ENCODE results near the gene IFT22.
"Not testable (repeated sequence)": the region's sequence is repeated elsewhere in the genome, so short reads cannot be mapped to it uniquely, and the experiment has no call there.

Gene IFT22

GRCh38 chr7:101315336-101315735, 6.3 kb downstream of the IFT22 start:
- peak in 1 of 3 experiments; percentile 12 for DNase-seq (ENCODE audit: low read depth in 3 of 3)

GRCh38 chr7:101308245-101309085, 13.1 kb downstream of the IFT22 start:
- DNase-seq (ENCODE audit: low read depth in 3 of 3), result peak in 2 of 3 experiments; percentile 8 to 18

GRCh38 chr7:101306307-101306706, 15.3 kb downstream of the IFT22 start:
- DNase-seq (ENCODE audit: low read depth in 3 of 3), result no peak

GRCh38 chr7:101303102-101303701, 18.4 kb downstream of the IFT22 start:
- no peak for DNase-seq (ENCODE audit: low read depth in 3 of 3)

- DNase-seq (ENCODE audit: low read depth in 3 of 3), result no peak
These were observed 18.9 kb downstream of the IFT22 start for GRCh38 chr7:101302641-101303101.

GRCh38 chr7:101300465-101301376, 20.9 kb downstream of the IFT22 start:
- DNase-seq (ENCODE audit: low read depth in 3 of 3), result no peak

- DNase-seq (ENCODE audit: low read depth in 3 of 3), result no peak
These were observed 21.8 kb downstream of the IFT22 start for GRCh38 chr7:101299511-101300464.

GRCh38 chr7:101294832-101295121, 26.8 kb downstream of the IFT22 start:
- no peak for DNase-seq (ENCODE audit: low read depth in 3 of 3)

GRCh38 chr7:101294039-101294831, 27.4 kb downstream of the IFT22 start:
- DNase-seq (ENCODE audit: low read depth in 3 of 3), result no peak

GRCh38 chr7:101293069-101294021, 28.3 kb downstream of the IFT22 start:
- not testable (repeated sequence) for DNase-seq (ENCODE audit: low read depth in 3 of 3)

- not testable (repeated sequence) for DNase-seq (ENCODE audit: low read depth in 3 of 3)
These were observed 29.0 kb downstream of the IFT22 start for GRCh38 chr7:101292566-101292965.

- DNase-seq (ENCODE audit: low read depth in 3 of 3), result peak; percentile 34 to 36 (median 34)
These were observed 31.2 kb downstream of the IFT22 start for GRCh38 chr7:101290186-101291037.

- not testable (repeated sequence) for DNase-seq (ENCODE audit: low read depth in 3 of 3)
These were observed 31.9 kb downstream of the IFT22 start for GRCh38 chr7:101289687-101290086.

GRCh38 chr7:101288439-101288838, 33.2 kb downstream of the IFT22 start:
- DNase-seq (ENCODE audit: low read depth in 3 of 3), result no peak

GRCh38 chr7:101287032-101287431, 34.6 kb downstream of the IFT22 start:
- DNase-seq (ENCODE audit: low read depth in 3 of 3), result no peak

- DNase-seq (ENCODE audit: low read depth in 3 of 3), result not testable (repeated sequence)
These were observed 35.7 kb downstream of the IFT22 start for GRCh38 chr7:101285880-101286279.

- DNase-seq (ENCODE audit: low read depth in 3 of 3), result no peak
These were observed 36.4 kb downstream of the IFT22 start for GRCh38 chr7:101285171-101285570.

- not testable (repeated sequence) for DNase-seq (ENCODE audit: low read depth in 3 of 3)
These were observed 40.7 kb downstream of the IFT22 start for GRCh38 chr7:101280912-101281311.
